Inflammatory macrophage (primary cell): ENCODE measurements around the gene LRBA.
"Not testable (repeated sequence)": the region's sequence is repeated elsewhere in the genome, so short reads cannot be mapped to it uniquely, and the experiment has no call there.

ENCODE experiments used
- DNase-seq, 2 donors: peaks; one replicate each; pipeline ENCODE4 v3.0.0-alpha.2; 2020 to 2022

The LRBA gene

GRCh38 chr4:150394046-150394445, 621.0 kb downstream of the LRBA start:
- DNase-seq, result no peak

GRCh38 chr4:150391052-150391451, 624.0 kb downstream of the LRBA start:
- DNase-seq, result no peak

DNA sequence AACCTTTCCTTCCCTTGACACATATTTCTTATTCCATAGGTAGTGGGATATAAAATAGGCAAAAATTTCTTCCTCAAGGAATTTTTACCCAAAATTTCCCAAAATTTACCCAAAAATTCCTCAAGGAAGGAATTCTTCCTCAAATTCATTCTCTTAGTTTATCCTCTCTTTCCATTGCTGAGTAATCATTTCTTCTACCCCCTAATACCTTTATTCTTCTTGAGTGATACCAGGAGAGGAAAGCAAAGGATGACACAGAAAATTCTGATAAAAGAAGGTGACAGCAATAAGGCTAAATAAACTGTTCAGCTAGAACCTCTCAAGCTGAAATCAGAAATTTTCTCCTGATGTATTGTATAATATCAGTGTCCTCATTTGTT, 624.6 kb downstream of the LRBA start:
- DNase-seq, result no peak

DNA sequence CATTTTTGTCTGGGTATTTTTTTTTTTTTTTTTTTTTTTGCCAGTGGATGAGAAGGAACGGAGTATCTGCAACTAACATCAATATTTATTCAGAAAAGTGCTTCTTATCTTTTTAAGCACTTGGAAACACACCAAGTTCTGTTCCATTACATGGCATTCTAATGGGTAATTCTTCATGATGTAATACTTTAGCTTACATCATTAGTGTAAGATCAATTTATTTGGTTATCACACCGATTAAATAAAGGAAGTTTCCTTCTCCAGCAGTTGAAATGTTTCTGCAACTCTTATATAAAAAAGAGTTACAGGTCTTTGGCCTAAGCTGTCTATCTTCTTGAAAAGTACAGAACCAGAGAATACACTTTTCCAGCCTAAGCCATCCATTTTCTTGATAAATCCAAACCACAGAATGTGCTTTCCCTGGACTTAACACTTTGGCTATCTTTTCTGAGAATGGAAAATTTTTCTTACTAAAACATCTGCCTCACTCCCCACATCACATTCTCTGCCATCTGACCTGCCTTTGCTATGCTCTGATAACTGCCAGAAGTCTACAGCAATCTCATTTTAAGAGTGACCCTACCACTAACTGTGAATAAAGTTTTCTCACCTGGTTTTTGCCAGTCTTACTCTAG, 625.1 kb downstream of the LRBA start:
- no peak for DNase-seq

- peak; percentile 81 to 82 for DNase-seq
Observed at GRCh38 chr4:150387981-150388380, 627.1 kb downstream of the LRBA start.

GRCh38 chr4:150386415-150386814, 628.7 kb downstream of the LRBA start:
- DNase-seq, result not testable (repeated sequence)

- no peak for DNase-seq
Observed at GRCh38 chr4:150385606-150386005, 629.5 kb downstream of the LRBA start.

- DNase-seq, result no peak
Observed at GRCh38 chr4:150384249-150384648, 630.8 kb downstream of the LRBA start.

DNA sequence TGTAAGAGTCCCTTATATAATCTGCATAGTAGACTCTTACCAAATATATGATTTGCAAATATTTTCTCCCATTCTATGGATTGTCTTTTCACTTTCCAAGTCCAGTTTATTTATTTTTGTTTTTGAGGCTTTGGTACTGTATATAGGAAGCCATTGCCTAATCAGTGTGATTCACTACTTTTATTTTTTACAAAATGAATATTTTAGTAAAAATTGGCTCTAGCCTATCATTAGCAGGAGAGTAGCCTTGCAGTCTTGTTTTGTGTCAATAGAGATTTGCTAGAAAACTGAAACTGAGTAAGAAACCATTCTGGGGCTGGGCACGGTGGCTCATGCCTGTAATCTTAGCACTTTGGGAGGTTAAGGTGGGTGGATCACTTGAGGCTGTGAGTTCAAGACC, 633.1 kb downstream of the LRBA start:
- no peak for DNase-seq

GRCh38 chr4:150381609-150382008, 633.5 kb downstream of the LRBA start:
- no peak for DNase-seq

DNA sequence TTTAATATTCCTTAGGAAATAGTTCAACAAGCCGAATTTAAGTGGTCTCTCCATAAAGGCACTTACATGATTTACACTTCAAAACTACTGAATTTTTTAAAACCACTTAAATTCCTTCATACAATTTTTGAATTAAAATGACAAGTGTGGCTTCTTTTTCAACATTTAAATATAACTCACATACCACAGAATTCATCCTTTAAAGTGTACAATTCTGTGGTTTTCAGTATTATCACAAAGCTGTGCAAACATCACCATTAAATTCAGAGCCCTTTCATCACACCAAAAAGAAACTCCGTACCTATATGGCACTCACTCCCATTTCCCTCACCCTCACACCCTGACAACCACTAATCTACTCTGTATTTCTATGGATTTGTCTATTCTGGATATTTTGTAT, 634.0 kb downstream of the LRBA start:
- DNase-seq, result no peak

DNA sequence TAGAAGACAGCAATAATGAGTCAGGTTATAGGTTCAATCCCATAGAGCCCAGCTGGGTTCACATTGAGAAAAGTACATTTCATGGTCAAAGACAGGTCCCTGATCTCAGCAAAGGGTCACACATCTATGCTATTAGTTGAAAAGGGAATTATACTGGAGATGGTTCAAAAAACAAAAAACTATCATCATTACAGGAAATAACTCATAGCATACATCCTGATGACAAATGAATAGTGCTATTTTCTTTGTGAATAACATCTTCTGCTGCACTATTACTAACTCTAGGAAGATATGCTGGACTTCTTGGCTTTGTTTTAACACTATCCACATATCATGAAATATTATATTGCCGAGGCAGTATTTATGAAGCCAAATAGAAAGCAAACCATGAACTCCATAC, 635.6 kb downstream of the LRBA start:
- no peak for DNase-seq

- no peak for DNase-seq
Observed at GRCh38 chr4:150375025-150375424, 640.1 kb downstream of the LRBA start.

GRCh38 chr4:150371869-150372268, 643.2 kb downstream of the LRBA start:
- no peak for DNase-seq

GRCh38 chr4:150369434-150370380, 645.4 kb downstream of the LRBA start:
- no peak for DNase-seq

DNA sequence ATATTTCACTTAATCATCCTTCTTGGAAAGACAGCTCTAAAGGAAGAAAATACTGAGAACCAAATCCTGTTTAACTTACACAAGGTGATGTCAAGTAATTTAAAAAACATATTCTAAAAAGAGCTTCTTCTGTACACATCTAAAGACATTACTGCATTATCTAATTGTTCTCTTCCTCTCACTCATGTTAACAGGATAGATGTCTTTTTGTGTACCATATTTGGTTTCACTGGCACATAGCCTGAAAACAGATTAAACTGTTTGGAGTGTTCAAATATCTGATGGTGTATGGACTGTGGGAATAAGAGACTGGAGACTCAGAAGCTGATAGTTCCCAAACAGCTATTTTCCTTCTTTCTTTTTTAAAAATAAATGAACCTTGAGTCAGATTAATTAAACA, 646.4 kb downstream of the LRBA start:
- DNase-seq, result no peak

DNA sequence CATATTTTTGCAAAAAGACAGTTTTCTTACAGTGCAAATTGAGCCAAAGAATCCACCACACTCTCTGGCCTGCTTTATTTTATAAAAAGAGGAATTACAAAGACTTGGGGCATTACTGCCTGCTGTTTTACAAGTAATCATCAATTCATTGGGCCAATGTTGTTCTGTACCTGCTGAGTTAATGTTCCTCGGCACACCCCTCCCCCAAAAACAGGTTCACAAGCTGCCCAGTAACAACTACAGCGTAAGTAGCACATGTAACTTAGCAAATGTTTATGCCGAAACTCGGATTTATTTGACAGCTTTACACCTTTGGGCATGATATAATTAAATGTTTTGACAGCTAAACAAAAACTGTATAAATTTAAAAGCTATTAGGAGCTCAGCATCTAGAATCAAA, 647.8 kb downstream of the LRBA start:
- DNase-seq, result no peak

- DNase-seq, result peak in 1 of 2 donors; percentile 9
Observed at GRCh38 chr4:150366487-150366999, 648.5 kb downstream of the LRBA start.

- no peak for DNase-seq
Observed at GRCh38 chr4:150363721-150364688, 651.1 kb downstream of the LRBA start.

DNA sequence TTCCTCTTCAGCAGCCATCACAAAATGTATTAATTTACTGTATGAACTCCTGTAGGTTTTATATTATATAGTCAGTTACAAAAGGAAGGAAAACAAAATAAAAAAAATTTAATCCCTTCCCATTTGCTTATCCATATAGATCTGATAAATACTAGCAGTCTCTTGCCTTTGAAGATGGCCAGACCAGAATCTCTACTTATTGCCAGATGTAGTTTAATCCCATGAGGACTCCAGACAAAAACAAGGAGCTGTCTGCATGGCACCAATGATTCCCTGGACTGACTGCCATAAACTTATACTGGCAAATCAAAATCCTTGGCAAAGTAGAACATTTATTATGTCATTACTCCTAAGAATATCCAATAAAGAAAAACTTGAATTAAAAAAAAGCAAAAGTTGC, 656.4 kb downstream of the LRBA start:
- no peak for DNase-seq

GRCh38 chr4:150357829-150358228, 657.3 kb downstream of the LRBA start:
- no peak for DNase-seq

- no peak for DNase-seq
Observed at GRCh38 chr4:150355858-150356455, 659.1 kb downstream of the LRBA start.
